ENCODE measurements around the gene ST6GAL2.

ST6GAL2 gene

DNA sequence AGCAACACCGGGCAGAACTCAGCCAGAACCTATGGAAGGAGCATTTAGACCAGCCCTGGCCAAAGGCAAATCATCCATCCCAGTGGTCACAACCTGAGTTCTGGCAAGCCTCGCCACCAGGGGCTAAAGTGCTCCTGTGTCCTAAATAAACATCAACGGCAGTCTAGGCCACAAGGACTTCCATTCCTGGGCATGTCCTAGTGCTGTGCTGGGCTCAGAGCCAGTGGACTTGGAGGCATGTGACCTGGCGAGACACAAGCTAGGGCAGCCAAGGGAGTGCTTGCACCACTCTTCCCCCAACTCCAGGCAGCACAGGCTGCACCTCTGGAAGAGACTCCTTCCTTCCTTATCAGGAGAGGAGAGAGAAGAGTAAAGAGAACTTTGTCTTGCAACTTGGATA lies 69.0 kb downstream of the ST6GAL2 start:
- no peak for DNase-seq

DNA sequence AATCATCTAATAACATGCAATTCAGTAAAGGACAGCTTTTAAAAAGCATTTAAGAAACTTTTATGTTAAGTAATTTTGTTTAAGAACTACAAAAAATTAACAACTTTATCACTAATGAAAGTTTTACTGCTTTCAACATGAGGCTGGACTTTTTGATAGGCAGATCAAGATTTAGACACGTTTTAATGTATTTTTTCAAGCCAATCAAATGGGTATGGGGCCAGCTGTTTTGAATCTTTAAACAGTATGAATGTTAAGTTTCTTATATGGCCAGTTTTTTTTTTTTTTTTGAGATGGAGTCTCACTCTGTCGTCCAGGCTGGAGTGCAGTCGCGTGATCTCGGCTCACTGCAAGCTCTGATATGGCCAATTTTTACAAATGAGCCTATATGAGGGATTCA lies 73.1 kb downstream of the ST6GAL2 start:
- DNase-seq = no peak

DNA sequence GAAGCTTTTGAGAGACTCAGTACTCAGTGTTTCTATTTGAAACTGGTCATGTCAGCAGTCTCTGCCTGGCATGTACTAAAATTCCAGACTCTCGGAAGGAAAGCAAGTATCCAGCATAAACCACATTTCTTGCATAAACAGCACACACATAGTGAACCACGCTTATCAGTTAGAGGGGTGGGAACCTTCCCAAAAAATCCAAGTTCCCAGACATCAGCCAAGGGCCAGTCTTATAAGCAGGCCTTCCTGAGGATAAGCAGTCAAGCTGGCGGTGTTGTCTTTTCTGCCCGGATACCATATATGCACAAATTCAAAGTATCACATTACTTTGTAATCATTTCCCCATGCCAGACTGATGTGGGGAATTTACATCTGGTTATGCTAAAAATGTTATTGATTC lies 73.6 kb downstream of the ST6GAL2 start:
- DNase-seq = no peak

DNA sequence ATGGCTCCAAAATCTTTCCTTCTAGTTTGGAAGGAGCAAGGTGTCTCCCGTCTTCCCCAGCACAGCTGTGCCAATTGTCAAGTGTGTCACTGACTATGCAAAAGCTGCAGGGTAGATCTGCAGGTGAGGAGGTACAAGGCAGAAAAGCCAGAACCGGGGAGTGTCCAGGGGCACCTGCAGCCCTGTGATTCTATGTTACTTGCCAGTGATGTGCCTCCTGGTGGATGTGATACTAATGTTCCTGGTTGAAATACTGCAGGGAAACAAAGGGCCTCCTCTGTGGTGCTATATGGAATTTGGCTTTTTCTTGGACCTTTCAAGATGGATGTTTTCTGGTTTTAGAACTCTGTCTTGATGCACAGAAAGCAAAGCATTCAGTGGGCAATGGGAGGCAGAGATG lies 80.3 kb downstream of the ST6GAL2 start:
- DNase-seq = no peak

DNA sequence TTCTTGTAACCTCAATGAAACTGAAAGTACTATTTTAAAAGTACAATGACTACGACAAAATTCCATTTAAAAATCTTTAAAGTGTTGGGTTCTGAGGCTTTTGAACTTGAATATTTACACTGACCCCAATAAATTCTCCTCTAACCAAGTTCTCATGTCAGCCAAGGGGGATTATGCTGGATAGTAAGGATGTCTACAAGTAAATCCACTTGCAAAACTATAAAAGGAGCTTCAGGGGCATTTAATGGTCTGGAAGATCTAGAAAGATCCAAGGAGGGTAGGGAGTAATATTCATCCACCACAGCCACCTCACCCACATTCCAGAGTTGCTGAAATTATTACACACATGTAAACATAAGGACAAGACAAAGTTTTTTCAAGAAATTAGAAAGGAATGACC lies 81.8 kb downstream of the ST6GAL2 start:
- no peak for DNase-seq

DNA sequence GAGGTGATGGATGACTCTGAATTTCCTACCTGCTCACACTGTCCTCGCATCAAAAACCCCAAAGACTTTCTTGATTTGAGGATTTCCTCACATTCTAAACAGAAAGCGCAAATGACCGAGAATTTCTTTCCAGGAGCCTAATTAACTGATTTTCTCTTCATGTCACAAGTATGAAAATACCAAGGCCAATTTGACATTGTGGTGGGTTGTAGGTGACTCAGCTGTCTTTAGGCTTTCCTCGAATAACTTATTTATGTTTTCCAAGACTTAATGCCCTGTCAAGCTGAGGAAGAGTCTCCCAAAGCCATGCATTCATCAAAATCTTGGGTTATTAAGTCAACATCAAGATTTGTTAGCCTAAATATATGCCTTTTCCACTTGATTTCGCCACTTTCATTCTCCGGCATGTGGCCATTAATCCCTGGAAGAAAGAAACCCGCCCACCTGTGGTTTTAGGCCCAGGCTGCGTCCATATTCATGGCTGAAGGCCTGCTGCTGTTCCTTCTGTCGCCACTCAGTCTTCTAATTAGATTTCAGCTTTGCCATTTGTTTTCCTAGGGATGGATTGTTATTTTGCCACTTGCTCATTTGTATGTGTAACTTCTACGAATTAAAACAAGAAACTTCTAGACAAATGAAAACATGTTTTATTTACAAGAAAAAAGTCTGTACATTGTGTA lies 84.9 kb downstream of the ST6GAL2 start:
- DNase-seq = no peak

DNA sequence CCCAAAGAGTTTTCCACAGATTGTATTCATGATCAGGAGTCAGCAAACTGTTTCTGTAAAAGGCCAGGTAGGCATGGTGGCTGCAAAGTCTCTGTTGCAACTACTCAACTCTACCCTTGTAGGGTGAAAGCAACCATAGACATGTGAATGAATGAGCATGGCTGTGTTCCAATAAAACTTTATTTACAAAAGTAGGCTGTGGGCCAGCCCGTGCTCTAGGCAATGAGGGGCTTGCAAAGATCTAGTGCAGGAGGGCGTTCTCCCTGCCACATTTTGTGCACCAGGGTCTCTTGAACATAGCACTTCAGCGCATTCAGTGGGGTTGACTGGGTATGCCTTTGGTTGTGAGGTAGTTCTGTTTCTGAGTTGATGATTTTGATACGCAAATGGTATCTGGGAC lies 85.8 kb downstream of the ST6GAL2 start:
- DNase-seq = no peak

DNA sequence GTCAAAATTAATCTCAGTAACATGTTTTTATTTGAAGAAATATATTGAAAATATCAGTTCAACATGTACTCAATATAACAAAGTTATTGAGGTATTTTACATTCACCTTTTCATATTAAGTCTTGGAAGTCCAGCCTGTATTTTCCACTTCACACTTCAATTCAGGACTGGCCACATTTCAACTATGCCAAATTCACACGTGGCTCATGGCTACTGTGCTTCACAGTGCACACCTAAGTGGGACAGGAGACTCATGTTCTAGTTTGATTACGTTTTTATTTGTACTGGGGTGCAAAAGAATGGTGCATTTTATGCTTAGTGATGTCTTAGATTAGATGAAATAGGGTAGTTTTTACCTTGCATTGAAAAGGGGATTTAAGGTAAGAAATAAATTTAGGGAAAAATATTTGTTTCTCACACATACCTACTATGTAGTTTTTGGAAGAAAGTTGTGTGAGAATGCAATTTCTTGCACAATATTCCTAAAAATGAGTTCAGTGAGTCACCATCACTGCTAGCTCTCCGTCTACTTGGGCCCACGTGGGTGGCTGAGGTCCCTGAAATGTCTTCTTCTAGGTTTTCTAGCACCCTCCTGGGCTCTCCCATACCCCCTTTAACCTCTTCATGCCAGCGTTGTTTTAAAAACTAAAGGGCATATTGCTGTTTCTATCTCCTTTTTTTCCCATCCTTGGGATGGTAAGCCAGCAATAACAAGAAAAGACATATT lies 87.0 kb downstream of the ST6GAL2 start:
- no peak for DNase-seq

DNA sequence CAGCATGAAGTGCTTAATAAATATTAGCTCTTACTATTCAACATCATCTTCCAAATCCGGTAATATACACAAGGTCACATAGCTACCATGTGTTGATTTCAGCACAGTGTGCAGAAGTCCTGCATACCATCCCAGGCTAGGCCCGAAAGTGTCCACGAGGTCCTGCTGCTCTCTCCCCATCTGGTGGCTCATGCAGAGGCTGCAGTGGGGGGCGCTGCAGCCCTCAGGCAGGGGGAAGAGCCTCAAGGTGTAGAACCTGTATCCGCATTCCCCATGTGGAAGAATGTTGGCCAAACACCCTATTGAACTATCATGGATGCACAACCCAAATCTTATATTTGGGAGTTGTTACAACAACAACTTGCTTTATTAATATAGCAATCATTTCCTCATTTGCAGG lies 88.5 kb downstream of the ST6GAL2 start:
- DNase-seq = no peak

DNA sequence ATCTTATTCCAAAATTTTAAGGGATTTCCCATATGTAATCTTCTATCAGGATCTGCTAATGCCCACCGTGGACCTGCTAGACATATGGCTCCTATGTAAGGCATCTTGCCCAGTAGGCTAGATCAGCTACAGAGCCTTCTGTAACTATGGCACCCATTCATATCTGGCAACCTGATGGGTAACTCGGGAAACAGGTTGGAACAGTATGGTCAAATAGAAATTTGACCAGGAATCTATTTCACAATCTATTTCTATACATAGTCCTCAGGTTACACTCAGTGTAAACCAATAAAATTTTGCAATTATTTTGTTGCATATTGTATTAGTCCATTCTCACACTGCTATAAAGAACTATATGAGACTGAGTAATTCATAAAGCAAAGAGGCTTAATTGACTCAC lies 93.3 kb downstream of the ST6GAL2 start:
- DNase-seq = no peak

DNA sequence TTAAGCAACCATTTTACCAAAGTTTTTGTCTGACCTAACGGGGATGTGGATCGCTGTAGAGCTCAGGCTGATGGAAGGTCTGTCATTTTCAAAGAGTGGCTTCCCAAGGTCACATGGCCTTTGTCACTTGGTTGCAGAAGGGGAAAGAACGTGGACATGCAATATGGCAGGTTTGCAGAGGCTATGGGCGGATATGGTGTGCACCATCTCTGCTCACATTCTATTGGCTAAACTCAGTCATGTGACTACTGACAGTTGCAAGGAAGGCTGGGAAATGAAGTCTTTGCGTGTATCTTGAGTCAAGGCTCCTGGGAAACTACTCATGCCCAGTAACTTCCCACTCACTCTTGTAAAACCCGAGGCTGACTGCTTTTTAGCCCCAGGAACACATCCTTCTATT lies 96.8 kb downstream of the ST6GAL2 start:
- DNase-seq = no peak

DNA sequence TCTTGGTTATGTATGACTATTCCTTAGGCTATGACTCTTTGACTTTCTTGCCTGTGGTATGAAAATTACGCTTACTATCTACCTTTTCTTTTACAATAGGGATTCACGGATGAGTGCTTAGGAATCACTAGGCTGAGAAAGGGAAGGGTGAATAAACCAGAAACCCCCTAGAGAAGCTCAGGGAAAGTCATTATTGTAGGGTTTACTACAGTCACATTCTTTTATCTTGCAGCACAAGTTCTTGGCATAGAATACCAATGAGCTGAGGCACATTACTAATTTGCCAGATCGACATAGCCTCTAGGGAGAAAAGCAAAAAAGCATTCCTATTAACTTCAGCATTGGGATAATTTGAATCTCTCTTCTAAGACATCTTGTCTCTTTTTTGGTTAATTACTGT lies 103.3 kb downstream of the ST6GAL2 start:
- DNase-seq = no peak

DNA sequence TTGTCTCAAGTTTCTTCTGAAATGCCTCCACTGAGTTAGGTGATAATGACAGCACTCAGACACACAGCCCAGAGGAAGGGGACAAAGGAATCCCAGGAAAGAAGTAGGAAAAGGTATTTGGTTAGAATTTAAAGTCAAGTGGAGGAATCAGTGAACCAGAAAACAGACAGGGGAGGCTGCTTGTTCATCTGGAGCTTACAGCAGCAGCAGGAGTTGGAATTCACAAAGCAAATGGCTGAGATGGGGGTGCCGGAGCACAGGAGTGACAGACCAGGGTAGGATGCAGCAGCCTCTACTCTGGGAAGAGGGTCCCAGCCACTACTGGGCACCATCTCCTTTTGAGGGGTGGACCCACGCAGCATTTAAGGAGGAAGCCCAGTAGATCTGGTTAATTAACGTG lies 104.8 kb downstream of the ST6GAL2 start:
- DNase-seq = no peak

DNA sequence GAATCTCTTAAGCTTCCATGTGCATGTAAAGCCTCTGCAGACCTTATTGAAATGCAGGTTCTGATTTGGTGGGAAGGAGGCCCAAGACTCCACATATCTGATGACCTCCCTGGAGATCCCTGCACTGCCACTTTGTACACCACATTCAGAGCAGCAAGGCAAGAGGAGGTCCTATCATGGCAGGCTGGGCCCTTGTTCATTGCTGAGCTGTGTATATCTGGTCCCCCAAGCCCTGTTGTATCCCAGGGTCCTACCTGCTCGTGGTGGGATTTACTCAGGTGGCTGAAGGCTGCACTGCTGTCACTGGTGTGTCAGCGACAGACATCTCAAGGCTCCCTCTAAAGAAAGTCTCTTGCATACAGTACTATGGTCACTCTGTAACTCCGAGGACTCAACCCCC lies 114.2 kb downstream of the ST6GAL2 start:
- DNase-seq = no peak

DNA sequence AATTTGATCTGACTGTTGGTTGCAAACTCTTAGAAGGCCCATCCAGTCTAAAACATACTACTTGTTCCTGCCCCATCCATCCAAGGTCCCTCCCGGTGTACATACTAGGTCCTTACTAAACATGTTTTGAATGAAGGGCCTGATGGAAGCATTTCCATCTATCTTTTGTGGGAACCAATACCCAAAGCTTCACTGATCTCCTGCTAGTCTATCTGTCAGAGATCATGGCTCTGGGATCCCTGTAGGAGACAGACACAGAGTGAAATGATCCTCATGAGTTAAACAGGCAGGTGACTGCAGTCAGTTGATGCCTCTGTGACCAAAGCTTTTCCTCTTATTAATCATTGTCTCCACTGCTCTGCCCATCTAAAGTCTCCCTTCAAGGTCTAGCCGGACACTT lies 115.0 kb downstream of the ST6GAL2 start:
- no peak for DNase-seq

DNA sequence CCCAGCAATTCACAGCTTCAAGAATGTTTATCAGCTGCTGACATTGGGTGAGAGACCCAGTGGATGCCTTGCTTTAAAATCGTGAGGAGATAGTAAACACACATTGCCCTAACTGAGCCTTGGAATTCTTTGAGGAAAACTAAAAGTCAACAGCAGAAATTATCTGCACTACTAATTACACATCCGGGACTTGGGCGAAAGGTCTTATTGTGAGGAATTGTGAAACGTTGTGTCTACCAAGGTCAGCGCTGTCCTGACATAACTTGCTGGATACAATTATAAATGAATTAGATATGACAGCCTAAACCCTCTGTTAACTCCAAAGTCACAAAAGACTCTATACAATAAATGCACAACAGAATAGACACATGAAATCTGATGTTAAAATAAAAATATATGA lies 121.4 kb downstream of the ST6GAL2 start:
- DNase-seq = no peak

DNA sequence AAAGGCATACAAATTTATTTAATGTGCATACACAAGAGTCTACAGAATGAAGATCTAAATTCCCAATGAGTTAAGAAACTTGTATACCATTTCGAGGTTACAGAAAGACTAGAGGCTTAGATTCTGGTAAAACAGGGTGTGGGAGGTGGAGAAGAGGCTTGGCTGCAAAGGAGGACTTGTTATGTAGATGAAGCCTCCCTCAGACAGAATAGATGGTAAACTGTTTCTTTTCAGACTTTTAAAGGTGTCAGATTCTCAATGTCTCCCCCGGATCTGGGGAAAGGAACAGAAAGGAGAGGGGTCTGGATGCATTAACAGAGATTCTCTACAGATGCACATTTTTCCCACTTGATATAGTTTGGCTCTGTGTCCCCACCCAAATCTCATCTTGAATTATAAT lies 126.0 kb downstream of the ST6GAL2 start:
- no peak for DNase-seq

DNA sequence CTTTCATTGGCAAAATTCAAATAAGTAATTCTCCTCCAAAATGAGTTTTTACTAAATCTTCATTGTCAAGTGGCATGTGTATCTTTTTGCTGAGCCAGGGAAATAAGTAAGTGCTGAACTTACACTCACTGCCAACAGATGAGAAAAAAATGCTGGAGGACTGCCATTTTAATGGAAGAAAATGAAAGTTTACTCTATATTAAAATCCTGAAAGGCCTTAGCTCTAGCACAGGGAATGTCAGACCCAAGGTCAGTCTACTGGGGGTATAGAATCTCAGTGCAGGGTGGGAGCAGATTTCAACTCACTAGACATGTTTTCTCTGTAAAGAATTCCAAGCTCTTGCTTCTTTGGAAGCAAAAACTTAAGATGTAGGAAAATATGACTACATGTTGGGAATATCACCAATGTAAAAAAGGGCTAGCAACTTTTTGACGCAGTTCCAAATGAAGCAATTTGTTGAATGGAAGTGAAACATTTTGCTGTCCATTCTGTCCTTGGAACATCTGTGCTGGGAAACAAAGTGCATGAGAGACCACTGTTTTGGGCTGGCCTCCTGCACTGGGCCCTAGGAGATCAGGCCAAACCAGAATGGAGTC lies 127.0 kb downstream of the ST6GAL2 start:
- no peak for DNase-seq
